Measurements from ENCODE around the gene CSNK2B.

The CSNK2B gene

DNA sequence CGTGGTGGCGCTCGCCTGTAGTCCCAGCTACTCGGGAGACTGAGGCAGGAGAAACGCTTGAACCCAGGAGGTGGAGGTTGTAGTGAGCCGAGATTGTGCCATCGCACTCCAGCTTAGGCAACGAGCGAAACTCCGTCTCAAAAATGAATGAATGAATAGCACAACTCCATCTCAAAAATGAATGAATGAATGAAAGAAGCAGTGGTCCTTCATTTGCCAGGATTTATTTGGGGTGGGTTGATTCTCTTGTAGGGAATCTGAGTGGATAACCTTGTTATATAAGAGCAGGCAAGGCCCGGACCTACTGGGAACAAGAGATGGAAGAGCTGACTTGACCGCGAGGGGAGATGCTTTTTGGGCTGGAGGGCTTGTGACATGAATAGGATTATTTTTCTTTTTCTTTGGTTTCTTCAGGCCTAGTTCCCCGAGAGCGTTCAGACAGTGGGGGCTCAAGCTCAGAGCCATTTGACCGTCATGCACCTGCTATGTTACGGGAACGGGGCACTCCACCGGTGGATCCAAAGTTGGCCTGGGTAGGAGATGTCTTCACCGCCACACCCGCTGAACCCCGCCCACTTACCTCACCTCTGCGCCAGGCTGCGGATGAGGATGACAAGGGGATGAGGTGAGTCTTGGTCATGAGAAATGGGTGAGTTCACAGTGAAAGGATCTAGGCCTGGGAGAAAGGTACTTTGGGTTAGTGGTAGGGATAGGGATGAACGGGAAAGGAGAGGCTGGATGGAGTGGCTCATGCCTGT is 35.5 kb upstream of the CSNK2B start:
- in situ Hi-C loops (cut with HindIII; ENCODE audit: low sequenced_read_pairs): no loop called here
- TF ChIP-seq, protein P1, sequence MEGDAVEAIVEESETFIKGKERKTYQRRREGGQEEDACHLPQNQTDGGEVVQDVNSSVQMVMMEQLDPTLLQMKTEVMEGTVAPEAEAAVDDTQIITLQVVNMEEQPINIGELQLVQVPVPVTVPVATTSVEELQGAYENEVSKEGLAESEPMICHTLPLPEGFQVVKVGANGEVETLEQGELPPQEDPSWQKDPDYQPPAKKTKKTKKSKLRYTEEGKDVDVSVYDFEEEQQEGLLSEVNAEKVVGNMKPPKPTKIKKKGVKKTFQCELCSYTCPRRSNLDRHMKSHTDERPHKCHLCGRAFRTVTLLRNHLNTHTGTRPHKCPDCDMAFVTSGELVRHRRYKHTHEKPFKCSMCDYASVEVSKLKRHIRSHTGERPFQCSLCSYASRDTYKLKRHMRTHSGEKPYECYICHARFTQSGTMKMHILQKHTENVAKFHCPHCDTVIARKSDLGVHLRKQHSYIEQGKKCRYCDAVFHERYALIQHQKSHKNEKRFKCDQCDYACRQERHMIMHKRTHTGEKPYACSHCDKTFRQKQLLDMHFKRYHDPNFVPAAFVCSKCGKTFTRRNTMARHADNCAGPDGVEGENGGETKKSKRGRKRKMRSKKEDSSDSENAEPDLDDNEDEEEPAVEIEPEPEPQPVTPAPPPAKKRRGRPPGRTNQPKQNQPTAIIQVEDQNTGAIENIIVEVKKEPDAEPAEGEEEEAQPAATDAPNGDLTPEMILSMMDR (IDR thresholded peaks at IDR 0.05; ENCODE audit: low read depth, low read length, missing control alignments): no peak
- H3K4me3 ChIP-seq (ENCODE audit: low read depth, low read length): no peak overlapping the region
- DNase-seq (ENCODE audit: low read depth): no peak

DNA sequence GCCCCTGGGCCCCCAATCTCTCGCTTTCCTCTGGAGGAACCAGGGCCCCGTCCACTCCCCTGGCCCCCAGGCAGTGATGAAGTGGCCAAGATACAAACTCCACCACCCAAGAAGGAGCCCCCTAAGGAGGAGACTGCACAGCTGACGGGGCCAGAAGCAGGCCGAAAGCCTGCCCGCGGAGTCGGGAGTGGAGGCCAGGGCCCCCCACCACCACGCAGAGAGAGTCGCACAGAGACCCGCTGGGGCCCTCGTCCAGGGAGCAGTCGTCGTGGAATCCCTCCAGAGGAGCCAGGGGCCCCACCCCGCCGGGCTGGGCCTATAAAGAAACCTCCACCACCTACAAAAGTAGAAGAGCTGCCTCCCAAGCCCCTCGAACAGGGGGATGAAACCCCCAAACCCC is 34.7 kb upstream of the CSNK2B start:
- H3K4me3 ChIP-seq (ENCODE audit: low read depth, low read length): no peak overlapping the region
- no peak for DNase-seq (ENCODE audit: low read depth)
- in situ Hi-C loops (cut with HindIII; ENCODE audit: low sequenced_read_pairs): no loop called here
- TF ChIP-seq, protein P1 (IDR thresholded peaks at IDR 0.05; ENCODE audit: low read depth, low read length, missing control alignments): no peak

DNA sequence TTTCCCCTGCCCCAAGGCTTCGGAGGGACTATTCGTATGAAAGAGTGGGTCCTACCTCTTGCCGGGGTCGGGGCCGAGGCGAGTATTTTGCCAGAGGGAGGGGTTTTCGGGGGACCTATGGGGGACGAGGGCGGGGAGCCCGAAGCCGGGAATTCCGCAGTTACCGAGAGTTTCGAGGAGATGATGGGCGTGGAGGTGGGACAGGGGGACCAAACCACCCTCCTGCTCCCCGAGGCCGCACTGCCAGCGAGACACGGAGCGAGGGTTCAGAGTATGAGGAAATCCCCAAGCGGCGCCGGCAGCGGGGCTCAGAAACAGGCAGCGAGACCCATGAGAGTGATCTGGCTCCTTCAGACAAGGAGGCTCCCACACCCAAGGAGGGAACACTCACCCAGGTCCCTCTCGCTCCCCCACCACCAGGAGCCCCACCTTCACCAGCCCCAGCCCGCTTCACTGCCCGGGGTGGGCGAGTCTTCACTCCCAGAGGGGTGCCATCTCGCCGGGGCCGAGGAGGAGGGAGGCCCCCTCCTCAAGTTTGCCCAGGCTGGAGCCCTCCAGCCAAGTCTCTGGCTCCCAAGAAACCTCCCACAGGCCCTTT is 34.1 kb upstream of the CSNK2B start:
- in situ Hi-C loops (cut with HindIII; ENCODE audit: low sequenced_read_pairs): no loop called here
- no peak for DNase-seq (ENCODE audit: low read depth)
- no peak overlapping the region for H3K4me3 ChIP-seq (ENCODE audit: low read depth, low read length)
- TF ChIP-seq, protein P1 (IDR thresholded peaks at IDR 0.05; ENCODE audit: low read depth, low read length, missing control alignments): no peak

DNA sequence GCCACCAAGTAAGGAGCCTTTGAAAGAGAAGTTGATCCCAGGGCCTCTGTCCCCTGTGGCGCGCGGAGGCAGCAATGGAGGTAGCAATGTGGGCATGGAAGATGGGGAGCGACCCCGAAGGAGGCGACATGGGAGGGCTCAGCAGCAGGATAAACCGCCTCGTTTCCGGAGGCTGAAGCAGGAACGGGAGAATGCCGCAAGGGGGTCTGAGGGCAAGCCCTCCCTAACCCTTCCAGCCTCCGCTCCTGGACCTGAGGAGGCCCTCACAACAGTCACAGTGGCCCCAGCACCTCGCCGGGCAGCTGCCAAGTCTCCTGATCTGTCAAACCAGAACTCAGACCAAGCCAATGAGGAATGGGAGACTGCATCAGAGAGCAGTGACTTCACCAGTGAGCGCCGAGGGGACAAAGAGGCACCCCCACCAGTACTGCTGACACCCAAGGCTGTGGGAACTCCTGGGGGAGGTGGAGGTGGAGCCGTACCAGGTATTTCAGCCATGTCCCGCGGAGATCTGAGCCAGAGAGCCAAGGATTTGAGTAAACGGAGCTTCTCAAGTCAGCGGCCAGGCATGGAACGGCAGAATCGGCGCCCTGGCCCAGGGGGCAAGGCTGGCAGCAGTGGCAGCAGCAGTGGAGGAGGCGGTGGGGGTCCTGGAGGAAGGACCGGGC is 33.5 kb upstream of the CSNK2B start:
- in situ Hi-C loops (cut with HindIII; ENCODE audit: low sequenced_read_pairs): no loop called here
- H3K4me3 ChIP-seq (ENCODE audit: low read depth, low read length): no peak overlapping the region
- TF ChIP-seq, protein P1 (IDR thresholded peaks at IDR 0.05; ENCODE audit: low read depth, low read length, missing control alignments): no peak
- no peak for DNase-seq (ENCODE audit: low read depth)

DNA sequence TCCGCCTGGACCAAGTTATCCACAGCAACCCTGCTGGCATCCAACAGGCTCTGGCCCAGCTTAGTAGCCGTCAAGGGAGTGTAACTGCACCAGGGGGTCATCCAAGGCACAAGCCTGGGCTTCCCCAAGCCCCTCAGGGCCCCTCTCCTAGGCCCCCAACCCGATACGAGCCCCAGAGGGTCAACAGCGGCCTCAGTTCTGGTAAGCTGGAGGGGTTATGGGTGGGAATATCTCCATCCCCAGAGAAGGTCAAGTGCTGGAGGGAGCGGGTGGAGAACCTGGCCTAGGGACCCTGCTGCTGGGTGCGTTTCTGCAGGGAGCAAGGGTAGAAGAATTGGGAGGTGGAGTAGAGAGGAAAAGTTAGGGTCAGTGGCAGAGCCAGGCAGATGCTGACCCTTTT is 32.4 kb upstream of the CSNK2B start:
- no peak for DNase-seq (ENCODE audit: low read depth)
- no peak overlapping the region for H3K4me3 ChIP-seq (ENCODE audit: low read depth, low read length)
- in situ Hi-C loops (cut with HindIII; ENCODE audit: low sequenced_read_pairs): no loop called here
- TF ChIP-seq, protein P1 (IDR thresholded peaks at IDR 0.05; ENCODE audit: low read depth, low read length, missing control alignments): no peak

DNA sequence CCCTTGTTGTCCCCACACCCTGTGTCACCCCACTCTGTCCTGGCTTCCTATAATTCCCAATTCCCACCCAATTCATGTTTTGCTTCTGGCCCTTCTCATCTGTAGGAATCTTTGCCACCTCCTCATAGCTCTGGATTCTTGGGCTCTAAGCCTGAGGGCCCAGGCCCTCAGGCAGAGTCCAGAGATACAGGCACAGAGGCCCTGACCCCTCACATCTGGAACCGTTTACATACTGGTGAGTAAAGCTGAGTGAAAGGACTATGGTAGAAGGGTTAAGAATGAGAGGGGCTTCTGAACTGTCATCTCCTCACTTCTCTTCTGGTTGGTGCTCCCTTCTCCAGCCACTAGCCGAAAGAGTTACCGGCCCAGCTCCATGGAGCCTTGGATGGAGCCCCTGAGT is 31.7 kb upstream of the CSNK2B start:
- TF ChIP-seq, protein P1 (IDR thresholded peaks at IDR 0.05; ENCODE audit: low read depth, low read length, missing control alignments): no peak
- no peak overlapping the region for H3K4me3 ChIP-seq (ENCODE audit: low read depth, low read length)
- in situ Hi-C loops (cut with HindIII; ENCODE audit: low sequenced_read_pairs): no loop called here
- no peak for DNase-seq (ENCODE audit: low read depth)
